Measurements from ENCODE around the gene AUTS2. TPM values are rescaled to one million over a fixed set of nuclear protein-coding genes. Genes with fewer than 3 reads are reported as not detected.

The AUTS2 gene
- total RNA-seq, 6 donors from 2014 or later, result 38.9 to 151 (median 55.8) TPM

- H3K9me3 ChIP-seq, result no peaks in the 10 kb centered on the region
- TF ChIP-seq EP300 (IDR thresholded peaks at IDR 0.05) (no peak), CTCF (IDR thresholded peaks at IDR 0.05) (no peak), POLR2AphosphoS5 (IDR thresholded peaks at IDR 0.05) (no peak), POLR2A (IDR thresholded peaks at IDR 0.05) (no peak)
- no peaks in the 10 kb centered on the region for H3K4me1 ChIP-seq
- no peaks in the 10 kb centered on the region for H3K36me3 ChIP-seq
- H3K27ac ChIP-seq, result no peak overlapping the region
- H3K4me3 ChIP-seq, result no peak overlapping the region
- DNase-seq (no peak), ATAC-seq (ENCODE audit: low FRiP score in 2 of 2) (no peak)
- WGBS, 2 donors, result 13 to 37% methylated on average over 1 of the region's 1 CpG
- H3K27me3 ChIP-seq, result no peaks in the 10 kb centered on the region
Measured at GRCh38 chr7:70489813-70490212, 891.5 kb downstream of the AUTS2 start.

- WGBS, 2 donors, result 82 to 84% methylated on average over 7 of the region's 7 CpGs
- no peaks in the 10 kb centered on the region for H3K9me3 ChIP-seq
- no peak overlapping the region for H3K4me3 ChIP-seq
- ATAC-seq (ENCODE audit: low FRiP score in 2 of 2) (no peak), DNase-seq (no peak)
- no peaks in the 10 kb centered on the region for H3K27me3 ChIP-seq
- H3K27ac ChIP-seq, result no peak overlapping the region
- no peaks in the 10 kb centered on the region for H3K36me3 ChIP-seq
- TF ChIP-seq POLR2AphosphoS5 (IDR thresholded peaks at IDR 0.05), result no peak
- no peak for TF ChIP-seq EP300 (IDR thresholded peaks at IDR 0.05)
- no peak for TF ChIP-seq CTCF (IDR thresholded peaks at IDR 0.05)
- TF ChIP-seq POLR2A (IDR thresholded peaks at IDR 0.05), result no peak
- no peaks in the 10 kb centered on the region for H3K4me1 ChIP-seq
Measured at GRCh38 chr7:70492625-70493024, 894.4 kb downstream of the AUTS2 start.

GRCh38 chr7:70494225-70495032, 896.2 kb downstream of the AUTS2 start:
- H3K4me1 ChIP-seq, result no peaks in the 10 kb centered on the region
- whole genome bisulfite sequencing, 2 donors, result 68 to 71% methylated on average over 6 of the region's 6 CpGs
- no peak for DNase-seq
- no peak for ATAC-seq (ENCODE audit: low FRiP score in 2 of 2)
- no peaks in the 10 kb centered on the region for H3K27me3 ChIP-seq
- TF ChIP-seq POLR2AphosphoS5 (IDR thresholded peaks at IDR 0.05), result no peak
- no peak for TF ChIP-seq POLR2A (IDR thresholded peaks at IDR 0.05)
- TF ChIP-seq CTCF (IDR thresholded peaks at IDR 0.05), result no peak
- TF ChIP-seq EP300 (IDR thresholded peaks at IDR 0.05), result no peak
- H3K27ac ChIP-seq, result no peak overlapping the region
- H3K4me3 ChIP-seq, result no peak overlapping the region
- no peaks in the 10 kb centered on the region for H3K9me3 ChIP-seq
- no peaks in the 10 kb centered on the region for H3K36me3 ChIP-seq

- Histone ChIP-seq H3K4me3 (no peak overlapping the region), H3K27me3 (no peaks in the 10 kb centered on the region), H3K36me3 (no peaks in the 10 kb centered on the region), H3K9me3 (no peaks in the 10 kb centered on the region), H3K4me1 (no peaks in the 10 kb centered on the region), H3K27ac (no peak overlapping the region)
- 81 to 92% methylated on average over 3 of the region's 3 CpGs for WGBS, 2 donors
- TF ChIP-seq CTCF (IDR thresholded peaks at IDR 0.05) (no peak), POLR2A (IDR thresholded peaks at IDR 0.05) (no peak), EP300 (IDR thresholded peaks at IDR 0.05) (no peak), POLR2AphosphoS5 (IDR thresholded peaks at IDR 0.05) (no peak)
- ATAC-seq (ENCODE audit: low FRiP score in 2 of 2), result no peak
- DNase-seq, result no peak
Measured at GRCh38 chr7:70495033-70495376, 896.7 kb downstream of the AUTS2 start.

GRCh38 chr7:70497793-70498192, 899.5 kb downstream of the AUTS2 start:
- no peak for TF ChIP-seq CTCF (IDR thresholded peaks at IDR 0.05)
- TF ChIP-seq POLR2AphosphoS5 (IDR thresholded peaks at IDR 0.05), result no peak
- no peak for TF ChIP-seq EP300 (IDR thresholded peaks at IDR 0.05)
- TF ChIP-seq POLR2A (IDR thresholded peaks at IDR 0.05), result no peak
- Histone ChIP-seq H3K27me3 (no peaks in the 10 kb centered on the region), H3K36me3 (no peaks in the 10 kb centered on the region), H3K4me3 (no peak overlapping the region), H3K9me3 (no peaks in the 10 kb centered on the region), H3K27ac (no peak overlapping the region), H3K4me1 (no peaks in the 10 kb centered on the region)
- no peak for ATAC-seq (ENCODE audit: low FRiP score in 2 of 2)
- DNase-seq, result no peak
- 84 to 96% methylated on average over 2 of the region's 2 CpGs for WGBS, 2 donors
